Esophagus squamous epithelium (tissue), 5 donors: ENCODE results near the gene POLR1G. TPM values are rescaled to one million over a fixed set of nuclear protein-coding genes. Genes with fewer than 3 reads are reported as not detected.

Experiments used
- DNase-seq: peaks from one replicate; lab custom pipeline; 2025; lab: John Stamatoyannopoulos, UW
- H3K27ac ChIP-seq, 4 donors: fragments of 200-600 bp; sonication (generic); one replicate each; pipeline ENCODE4 v1.5.1; 2016 to 2019; ENCODE audit warnings: mild to moderate bottlenecking in 1 of 4
- H3K27me3 ChIP-seq, 4 donors: fragments of 200-600 bp; sonication (generic); 1 replicate in 3 of 4; 2 replicates in 1 of 4; pipeline versions ENCODE4 v1.5.1 to v1.6.0; 2017 to 2021; ENCODE audit warnings: antibody characterized with exemption in 1 of 4
- H3K36me3 ChIP-seq, 3 donors: fragments of 200-600 bp; sonication (generic); one replicate each; pipeline ENCODE4 v1.5.1; 2016 to 2019
- H3K4me1 ChIP-seq, 3 donors: fragments of 200-600 bp; sonication (generic); one replicate each; pipeline ENCODE4 v1.5.1; 2017 to 2019
- H3K4me3 ChIP-seq, 4 donors: fragments of 200-600 bp; sonication (generic); 1 replicate in 3 of 4; 2 replicates in 1 of 4; pipeline ENCODE4 v1.5.1; 2016 to 2019; ENCODE audit warnings: mild to moderate bottlenecking in 2 of 4, moderate library complexity in 1 of 4
- H3K9me3 ChIP-seq, 3 donors: fragments of 200-600 bp; sonication (generic); one replicate each; pipeline ENCODE4 v1.5.1; 2016 to 2019
- POLR2A ChIP-seq, 4 donors: fragments of 450-650 bp; IDR thresholded peaks; one replicate each; pipeline ENCODE4 v1.6.1; 2017; ENCODE audit warnings: antibody characterized with exemption in 4 of 4, mild to moderate bottlenecking in 4 of 4, moderate library complexity in 3 of 4
- WGBS, 2 donors: methylation state at CpG; one replicate each; pipeline ENCODE4 v1.1.5; 2018; 5-methylcytosine and 5-hydroxymethylcytosine counted together
- intact Hi-C: fragments of 100-400 bp; cut with DNase I; formaldehyde crosslinking; loops from one replicate; pipeline ENCODE4 v1.15.0; 2022
- total RNA-seq, 4 donors: library from RNA; depleted of rRNA; stranded (reverse); fragments of >200 nt; gene quantifications; one replicate each; pipeline ENCODE4 v1.1.0, GENCODE V29; 2016
- TF ChIP-seq, protein P1 (sequence below), 6 experiments: fragments of 450-650 bp in 4 of 6; fragments of 200-600 bp in 2 of 6; sonication (generic) in 2 of 6; IDR thresholded peaks; one replicate each; pipeline ENCODE4 v1.5.1; 2016 to 2019; ENCODE audit warnings: antibody characterized with exemption in 6 of 6, mild to moderate bottlenecking in 4 of 6, moderate library complexity in 4 of 6
- donor health status: DM: yes; HTN: yes; CAD: no.

POLR1G gene
- total RNA-seq, 4 donors from 2014 or later: 7.3 to 12.4 (median 9.8) TPM

DNA sequence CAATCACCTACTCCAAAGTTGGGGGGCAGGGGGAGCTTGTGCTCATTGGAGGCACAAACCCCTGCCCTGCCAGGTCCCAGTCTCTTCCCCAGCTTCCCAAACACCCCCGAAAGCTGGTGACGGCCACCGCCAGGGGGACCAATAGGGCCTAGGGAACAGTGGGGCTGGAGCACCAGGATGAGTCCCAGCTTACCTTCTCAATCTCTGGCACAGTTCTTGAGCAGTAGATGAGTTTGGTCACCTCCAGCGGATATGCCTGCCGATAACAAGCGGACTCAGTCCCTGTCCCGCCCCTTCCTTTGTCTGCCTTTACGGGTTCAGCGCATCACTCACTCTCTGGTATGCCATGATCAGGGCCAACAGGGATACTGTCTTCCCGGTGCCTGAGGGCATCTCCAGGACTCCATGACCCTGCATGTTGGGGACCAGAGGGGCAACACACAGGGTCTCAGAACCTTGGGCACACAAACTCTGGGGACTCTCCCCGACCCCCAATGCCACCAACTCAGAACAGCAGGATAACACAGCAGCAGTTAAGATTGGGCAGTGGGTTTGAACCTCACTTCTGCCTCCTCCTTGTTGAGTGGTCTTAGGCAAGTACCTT lies 37.6 kb upstream of the POLR1G start:
- no peak overlapping the region for H3K4me3 ChIP-seq
- DNase-seq: no peak
- peaks cover 0 to 24% (median 2%) of the 10 kb centered on the region in 3 donors for H3K36me3 ChIP-seq
- H3K27ac ChIP-seq: no peak overlapping the region
- no peaks in the 10 kb centered on the region for H3K27me3 ChIP-seq
- no peaks in the 10 kb centered on the region for H3K9me3 ChIP-seq
- peaks cover 0 to 24% (median 10%) of the 10 kb centered on the region in 3 donors for H3K4me1 ChIP-seq
- intact Hi-C loops: no loop called here
- WGBS, 2 donors: 86 to 98% methylated on average over 1 to 7 of the region's 11 CpGs
- TF ChIP-seq, protein P1, sequence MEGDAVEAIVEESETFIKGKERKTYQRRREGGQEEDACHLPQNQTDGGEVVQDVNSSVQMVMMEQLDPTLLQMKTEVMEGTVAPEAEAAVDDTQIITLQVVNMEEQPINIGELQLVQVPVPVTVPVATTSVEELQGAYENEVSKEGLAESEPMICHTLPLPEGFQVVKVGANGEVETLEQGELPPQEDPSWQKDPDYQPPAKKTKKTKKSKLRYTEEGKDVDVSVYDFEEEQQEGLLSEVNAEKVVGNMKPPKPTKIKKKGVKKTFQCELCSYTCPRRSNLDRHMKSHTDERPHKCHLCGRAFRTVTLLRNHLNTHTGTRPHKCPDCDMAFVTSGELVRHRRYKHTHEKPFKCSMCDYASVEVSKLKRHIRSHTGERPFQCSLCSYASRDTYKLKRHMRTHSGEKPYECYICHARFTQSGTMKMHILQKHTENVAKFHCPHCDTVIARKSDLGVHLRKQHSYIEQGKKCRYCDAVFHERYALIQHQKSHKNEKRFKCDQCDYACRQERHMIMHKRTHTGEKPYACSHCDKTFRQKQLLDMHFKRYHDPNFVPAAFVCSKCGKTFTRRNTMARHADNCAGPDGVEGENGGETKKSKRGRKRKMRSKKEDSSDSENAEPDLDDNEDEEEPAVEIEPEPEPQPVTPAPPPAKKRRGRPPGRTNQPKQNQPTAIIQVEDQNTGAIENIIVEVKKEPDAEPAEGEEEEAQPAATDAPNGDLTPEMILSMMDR (IDR thresholded peaks at IDR 0.05): no peak
- TF ChIP-seq POLR2A (IDR thresholded peaks at IDR 0.05): no peak

DNA sequence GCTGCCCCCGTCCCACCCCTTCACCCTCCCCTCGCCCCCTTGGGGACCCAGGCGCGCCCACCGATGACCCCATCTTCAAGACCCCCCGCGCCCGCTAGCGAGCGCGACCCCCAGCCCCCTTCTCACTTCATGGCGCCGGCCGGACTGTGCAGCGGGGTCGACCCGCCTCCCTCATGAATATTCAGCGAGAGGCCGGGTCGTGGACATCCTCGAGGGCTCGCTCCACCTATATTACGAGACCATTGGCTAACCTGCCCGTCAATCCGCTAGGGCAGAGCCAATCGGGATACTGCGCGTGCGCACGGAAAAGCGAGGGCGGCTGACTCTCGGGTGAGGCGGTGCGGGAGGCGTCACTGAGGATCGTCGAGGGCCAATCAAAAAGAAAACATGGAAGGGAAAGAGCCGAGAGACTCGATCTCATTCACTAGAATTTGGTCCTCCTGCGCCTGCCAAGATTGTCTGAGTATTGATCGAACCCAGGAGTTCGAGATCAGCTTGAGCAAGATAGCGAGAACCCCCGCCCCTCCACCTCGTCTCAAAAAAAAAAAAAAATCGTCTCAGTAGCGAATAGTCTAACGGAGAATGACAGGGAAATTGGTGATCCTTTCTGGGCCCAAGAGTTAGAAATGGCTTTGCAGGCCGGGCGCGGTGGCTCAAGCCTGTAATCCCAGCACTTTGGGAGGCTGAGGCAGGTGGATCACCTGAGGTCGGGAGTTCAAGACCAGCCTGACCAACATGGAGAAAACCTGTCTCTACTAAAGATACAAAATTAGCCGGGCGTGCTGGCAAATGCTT lies 35.8 kb upstream of the POLR1G start, which contains the start of gene ERCC2:
TSS of gene ERCC2 (minus strand) at position 164 of the 795 bp plus-strand sequence. CDS start at position 131, 33 bp downstream.
- Histone ChIP-seq H3K4me3 (peak within 1 kb of the TSS; percentile 63 to 96 (median 86)), H3K27ac (peak within 1 kb of the TSS; percentile 65 to 86 (median 82)), H3K4me1 (peaks cover 0 to 24% (median 10%) of the 10 kb centered on the region in 3 donors), H3K9me3 (no peaks in the 10 kb centered on the region), H3K36me3 (peaks cover 0 to 7% (median 0%) of the 10 kb centered on the region in 3 donors), H3K27me3 (no peaks in the 10 kb centered on the region)
- TF ChIP-seq, protein P1 (IDR thresholded peaks at IDR 0.05): no peak
- peak in 1 of 4 donors; percentile 18 for TF ChIP-seq POLR2A (IDR thresholded peaks at IDR 0.05)
- intact Hi-C loops: no loop called here
- WGBS, 2 donors: 5 to 7% methylated on average over 26 to 28 of the region's 55 CpGs
- peak; percentile 95 for DNase-seq

DNA sequence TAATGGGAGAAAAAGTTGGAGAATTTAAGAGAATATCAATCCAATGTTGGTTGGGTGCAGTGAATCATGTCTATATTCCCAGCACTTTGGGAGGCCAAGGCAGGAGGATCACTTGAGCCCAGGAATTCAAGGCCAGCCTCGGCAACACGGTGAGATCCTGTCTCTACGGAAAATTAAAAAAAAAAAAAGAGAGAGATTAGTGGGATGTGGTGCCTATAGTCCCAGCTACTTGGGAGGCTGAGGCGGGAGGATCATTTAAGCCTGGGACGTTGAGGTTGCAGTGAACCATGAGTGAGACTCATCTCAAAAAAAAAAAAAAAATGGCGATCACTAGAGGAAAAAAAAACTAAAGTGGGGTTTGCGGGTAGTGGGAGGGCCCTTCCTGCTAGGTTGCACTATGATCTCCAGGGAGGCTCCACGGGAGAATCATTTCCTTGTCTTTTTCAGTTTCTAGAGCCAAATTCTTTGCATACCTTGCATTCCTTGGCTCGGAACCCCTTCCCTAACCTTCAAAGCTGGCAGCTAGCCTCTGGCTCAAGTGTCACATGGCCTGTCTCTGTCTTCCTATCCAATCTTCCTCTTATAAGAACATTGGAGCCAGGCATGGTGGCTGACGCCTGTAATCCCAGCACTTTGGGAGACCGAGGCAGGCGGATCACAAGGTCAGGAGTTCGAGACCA lies 30.3 kb upstream of the POLR1G start:
- Histone ChIP-seq H3K4me1 (peaks cover 0 to 7% (median 2%) of the 10 kb centered on the region in 3 donors), H3K27ac (no peak overlapping the region), H3K27me3 (no peaks in the 10 kb centered on the region), H3K4me3 (no peak overlapping the region), H3K36me3 (peaks cover 0 to 26% (median 4%) of the 10 kb centered on the region in 3 donors), H3K9me3 (no peaks in the 10 kb centered on the region)
- WGBS, 2 donors: 39 to 48% methylated on average over 9 to 13 of the region's 13 CpGs
- DNase-seq: no peak
- TF ChIP-seq POLR2A (IDR thresholded peaks at IDR 0.05): no peak
- TF ChIP-seq, protein P1 (IDR thresholded peaks at IDR 0.05): no peak
- intact Hi-C loops: no loop called here

DNA sequence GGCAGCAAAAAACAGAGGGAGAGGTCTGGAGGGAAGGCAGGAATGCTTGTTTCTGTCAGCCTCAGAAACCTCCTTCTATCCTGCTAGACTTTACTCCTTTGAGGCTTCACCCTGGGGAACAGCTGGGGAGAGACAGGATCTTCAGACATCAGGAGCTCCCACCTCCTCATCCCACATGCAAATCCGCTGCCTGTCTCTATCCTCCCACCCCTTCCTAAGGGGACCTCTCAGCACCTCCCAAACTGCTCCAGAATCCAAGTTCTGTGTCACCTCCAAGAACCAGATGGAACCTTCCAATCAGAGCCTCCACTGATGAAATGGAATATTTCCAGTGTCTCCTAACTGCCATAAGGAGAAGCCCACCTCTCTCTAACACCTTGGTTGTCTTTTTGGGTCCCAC lies 26.3 kb upstream of the POLR1G start:
- WGBS, 2 donors: 80 to 92% methylated on average over 1 of the region's 1 CpG
- Histone ChIP-seq H3K27ac (no peak overlapping the region), H3K4me3 (no peak overlapping the region), H3K36me3 (peaks cover 0 to 62% (median 4%) of the 10 kb centered on the region in 3 donors), H3K4me1 (peaks cover 0 to 6% (median 0%) of the 10 kb centered on the region in 3 donors), H3K9me3 (no peaks in the 10 kb centered on the region), H3K27me3 (peaks cover 0 to 18% (median under 1%) of the 10 kb centered on the region in 4 donors)
- DNase-seq: no peak
- intact Hi-C loops: no loop called here
- TF ChIP-seq POLR2A (IDR thresholded peaks at IDR 0.05): no peak
- TF ChIP-seq, protein P1 (IDR thresholded peaks at IDR 0.05): no peak
